DND-41 (cell line): ENCODE results near the gene HOXC5.

ENCODE experiments used
- ATAC-seq: fragments of 200-7000 bp; cut with Tn5 transposase; 3 replicates; pipeline ENCODE4 v1.9.1; 2021; ENCODE audit warnings: low read depth; ENCODE audit not compliant: insufficient read depth
- DNase-seq: peaks from one replicate; pipeline ENCODE4 v3.0.0-alpha.2; 2020
- H2AFZ ChIP-seq: 2 replicates; pipeline ENCODE4 v1.6.0; 2012; ENCODE audit warnings: low read depth, low read length
- H3K27ac ChIP-seq: 2 replicates; pipeline ENCODE4 v1.5.1; 2012; ENCODE audit warnings: low read length, inconsistent platforms
- H3K27me3 ChIP-seq: fragments of 200-600 bp; sonication (generic); 2 replicates; pipeline ENCODE4 v1.6.0; 2012; ENCODE audit warnings: low read length, mild to moderate bottlenecking, inconsistent platforms; ENCODE audit not compliant: insufficient read depth, poor library complexity
- H3K36me3 ChIP-seq: 2 replicates; pipeline ENCODE4 v1.5.1; 2012; ENCODE audit warnings: low read length, inconsistent platforms; ENCODE audit not compliant: insufficient read depth
- H3K4me1 ChIP-seq: 2 replicates; pipeline ENCODE4 v1.5.1; 2012; ENCODE audit warnings: mild to moderate bottlenecking, low read length; ENCODE audit not compliant: insufficient read depth
- H3K4me2 ChIP-seq: 2 replicates; pipeline ENCODE4 v1.6.0; 2012; ENCODE audit warnings: mild to moderate bottlenecking, moderate library complexity, low read length, inconsistent platforms; ENCODE audit not compliant: insufficient read depth
- H3K4me3 ChIP-seq, 2 experiments: fragments of 200-600 bp in 1 of 2; shearing (Covaris generic) in 1 of 2; 2 replicates each; pipeline ENCODE4 v1.5.1; 2012 to 2016; ENCODE audit warnings: inconsistent platforms in 2 of 2, low read length in 2 of 2, mild to moderate bottlenecking in 2 of 2, low read depth in 1 of 2, moderate library complexity in 1 of 2
- H3K79me2 ChIP-seq: 2 replicates; pipeline ENCODE4 v1.6.0; 2012; ENCODE audit warnings: low read length, inconsistent platforms; ENCODE audit not compliant: insufficient read depth
- H3K9ac ChIP-seq: 2 replicates; pipeline ENCODE4 v1.6.0; 2012; ENCODE audit warnings: low read depth, mild to moderate bottlenecking, inconsistent platforms, low read length, moderate library complexity
- H3K9me3 ChIP-seq: 2 replicates; pipeline ENCODE4 v1.5.1; 2012; ENCODE audit warnings: low read length, moderate library complexity, mild to moderate bottlenecking, inconsistent platforms; ENCODE audit not compliant: insufficient read depth, severe bottlenecking
- H4K20me1 ChIP-seq: 2 replicates; pipeline ENCODE4 v1.6.0; 2012; ENCODE audit warnings: low read length; ENCODE audit not compliant: insufficient read depth
- CTCF ChIP-seq: IDR thresholded peaks from 2 replicates; pipeline ENCODE4 v1.5.1; 2012; ENCODE audit warnings: borderline replicate concordance, low read length, moderate library complexity, mild to moderate bottlenecking; ENCODE audit not compliant: poor library complexity, severe bottlenecking; ENCODE audit errors: extremely low read depth
- EZH2 ChIP-seq: IDR thresholded peaks from 3 replicates; pipeline ENCODE4 v1.6.1; 2012; ENCODE audit warnings: borderline replicate concordance, low read depth, mild to moderate bottlenecking, moderate library complexity, low read length, inconsistent platforms; ENCODE audit not compliant: severe bottlenecking

Gene HOXC5

GRCh38 chr12:53996240-53997203, 36.3 kb upstream of the HOXC5 start:
- Histone ChIP-seq H3K4me2 (peak overlapping the region; percentile 54), H3K4me1 (peaks cover 18% of the 10 kb centered on the region), H3K27me3 (peaks cover 48% of the 10 kb centered on the region), H3K9ac (peak overlapping the region; percentile 53), H3K79me2 (no peaks in the 10 kb centered on the region), H4K20me1 (no peaks in the 10 kb centered on the region), H3K27ac (peak overlapping the region; percentile 32; the same call in 1 of the 2 replicates), H3K36me3 (no peaks in the 10 kb centered on the region), H3K9me3 (no peaks in the 10 kb centered on the region), H3K4me3 (peak overlapping the region in 1 of 2 experiments; percentile 47; a peak in 3 of 4 replicates), H2AFZ (peak overlapping the region; percentile 70)
- peak; percentile 25; the same call in 1 of the 3 replicates for ATAC-seq
- TF ChIP-seq CTCF = no peak
- peak; percentile 9 for TF ChIP-seq EZH2
- DNase-seq = no peak

- Histone ChIP-seq H3K36me3 (no peaks in the 10 kb centered on the region), H3K27ac (no peak overlapping the region), H4K20me1 (no peaks in the 10 kb centered on the region), H2AFZ (no peak overlapping the region), H3K4me3 (no peak overlapping the region), H3K4me2 (no peak overlapping the region), H3K4me1 (peaks cover 18% of the 10 kb centered on the region), H3K9me3 (no peaks in the 10 kb centered on the region), H3K9ac (no peak overlapping the region), H3K79me2 (no peaks in the 10 kb centered on the region), H3K27me3 (peaks cover 48% of the 10 kb centered on the region)
- DNase-seq (no peak), ATAC-seq (no peak)
- no peak for TF ChIP-seq CTCF
- TF ChIP-seq EZH2 = no peak
These were observed 35.4 kb upstream of the HOXC5 start for GRCh38 chr12:53997204-53998109.

GRCh38 chr12:53998110-53998899, 34.5 kb upstream of the HOXC5 start:
- Histone ChIP-seq H2AFZ (no peak overlapping the region), H3K27me3 (peaks cover 50% of the 10 kb centered on the region), H3K4me2 (no peak overlapping the region), H3K36me3 (no peaks in the 10 kb centered on the region), H3K9me3 (no peaks in the 10 kb centered on the region), H4K20me1 (no peaks in the 10 kb centered on the region), H3K9ac (no peak overlapping the region), H3K27ac (no peak overlapping the region), H3K79me2 (no peaks in the 10 kb centered on the region), H3K4me1 (peaks cover 18% of the 10 kb centered on the region), H3K4me3 (no peak overlapping the region)
- TF ChIP-seq EZH2 (no peak), CTCF (no peak)
- no peak for ATAC-seq
- no peak for DNase-seq
